Activated naive CD4-positive, alpha-beta T cell treated with anti-CD3 and anti-CD28 coated beads, Interleukin-2, amount 10 ng/mL, durations not matched to agents 7 days and 5 days (primary cell): ENCODE data around the gene BBS9.

Source experiments
- CTCF ChIA-PET: fragments of 350-600 bp; sonication (Branson Sonifier 250); formaldehyde crosslinking; loops from one replicate; lab custom pipeline; 2021; ENCODE audit warnings: antibody characterized with exemption; lab: Charles Lee
- DNase-seq: peaks from one replicate; pipeline ENCODE4 v3.0.0-alpha.2; 2020
- H3K27ac Mint-ChIP-seq: one replicate; pipeline ENCODE4 v1.8.0; 2021; ENCODE audit warnings: mild to moderate bottlenecking, moderate library complexity, mixed read lengths
- H3K27me3 Mint-ChIP-seq: one replicate; pipeline ENCODE4 v1.8.0; 2021; ENCODE audit warnings: mild to moderate bottlenecking, mixed read lengths
- H3K36me3 Mint-ChIP-seq: one replicate; pipeline ENCODE4 v1.8.0; 2021; ENCODE audit warnings: mixed read lengths
- H3K4me1 Mint-ChIP-seq: one replicate; pipeline ENCODE4 v1.8.0; 2021; ENCODE audit warnings: mixed read lengths
- H3K4me3 Mint-ChIP-seq: one replicate; pipeline ENCODE4 v1.8.0; 2021; ENCODE audit warnings: mild to moderate bottlenecking, moderate library complexity, mixed read lengths
- H3K9me3 Mint-ChIP-seq: one replicate; pipeline ENCODE4 v1.8.0; 2021; ENCODE audit warnings: mixed read lengths

BBS9 gene

GRCh38 chr7:33591490-33591889 is 462.1 kb downstream of the BBS9 start:
- Mint-ChIP-seq H3K9me3 (peaks cover 3% of the 10 kb centered on the region), H3K27ac (no peak overlapping the region), H3K4me1 (no peaks in the 10 kb centered on the region), H3K4me3 (no peak overlapping the region), H3K27me3 (no peaks in the 10 kb centered on the region), H3K36me3 (no peaks in the 10 kb centered on the region)
- no peak for DNase-seq
- CTCF ChIA-PET = no interaction called here

GRCh38 chr7:33592718-33593117 is 463.4 kb downstream of the BBS9 start:
- no peak overlapping the region for H3K27ac Mint-ChIP-seq
- no peaks in the 10 kb centered on the region for H3K27me3 Mint-ChIP-seq
- peaks cover 3% of the 10 kb centered on the region for H3K9me3 Mint-ChIP-seq
- CTCF ChIA-PET = no interaction called here
- H3K4me1 Mint-ChIP-seq = no peaks in the 10 kb centered on the region
- no peak overlapping the region for H3K4me3 Mint-ChIP-seq
- no peak for DNase-seq
- H3K36me3 Mint-ChIP-seq = no peaks in the 10 kb centered on the region

GRCh38 chr7:33593611-33594010 is 464.2 kb downstream of the BBS9 start:
- H3K27me3 Mint-ChIP-seq = no peaks in the 10 kb centered on the region
- H3K36me3 Mint-ChIP-seq = no peaks in the 10 kb centered on the region
- DNase-seq = no peak
- CTCF ChIA-PET = no interaction called here
- H3K27ac Mint-ChIP-seq = no peak overlapping the region
- H3K4me3 Mint-ChIP-seq = no peak overlapping the region
- H3K9me3 Mint-ChIP-seq = peaks cover 3% of the 10 kb centered on the region
- no peaks in the 10 kb centered on the region for H3K4me1 Mint-ChIP-seq

- Mint-ChIP-seq H3K27me3 (no peaks in the 10 kb centered on the region), H3K36me3 (no peaks in the 10 kb centered on the region), H3K27ac (no peak overlapping the region), H3K4me1 (no peaks in the 10 kb centered on the region), H3K4me3 (no peak overlapping the region), H3K9me3 (peaks cover 3% of the 10 kb centered on the region)
- no peak for DNase-seq
- CTCF ChIA-PET = no interaction called here
Observed at GRCh38 chr7:33596686-33597085, 467.3 kb downstream of the BBS9 start.

GRCh38 chr7:33597181-33597580 is 467.8 kb downstream of the BBS9 start:
- H3K27me3 Mint-ChIP-seq = no peaks in the 10 kb centered on the region
- peaks cover 3% of the 10 kb centered on the region for H3K9me3 Mint-ChIP-seq
- no peak overlapping the region for H3K4me3 Mint-ChIP-seq
- DNase-seq = no peak
- no peak overlapping the region for H3K27ac Mint-ChIP-seq
- H3K36me3 Mint-ChIP-seq = no peaks in the 10 kb centered on the region
- CTCF ChIA-PET = no interaction called here
- no peaks in the 10 kb centered on the region for H3K4me1 Mint-ChIP-seq

GRCh38 chr7:33601101-33601500 is 471.7 kb downstream of the BBS9 start:
- CTCF ChIA-PET = no interaction called here
- Mint-ChIP-seq H3K27ac (no peak overlapping the region), H3K4me1 (no peaks in the 10 kb centered on the region), H3K27me3 (no peaks in the 10 kb centered on the region), H3K4me3 (no peak overlapping the region), H3K9me3 (no peaks in the 10 kb centered on the region), H3K36me3 (no peaks in the 10 kb centered on the region)
- no peak for DNase-seq

GRCh38 chr7:33601884-33602283 is 472.5 kb downstream of the BBS9 start:
- no peaks in the 10 kb centered on the region for H3K36me3 Mint-ChIP-seq
- H3K9me3 Mint-ChIP-seq = no peaks in the 10 kb centered on the region
- no peaks in the 10 kb centered on the region for H3K27me3 Mint-ChIP-seq
- H3K4me3 Mint-ChIP-seq = no peak overlapping the region
- DNase-seq = no peak
- H3K4me1 Mint-ChIP-seq = no peaks in the 10 kb centered on the region
- no peak overlapping the region for H3K27ac Mint-ChIP-seq
- CTCF ChIA-PET = no interaction called here

GRCh38 chr7:33604056-33604455 is 474.7 kb downstream of the BBS9 start:
- no peak overlapping the region for H3K27ac Mint-ChIP-seq
- H3K4me1 Mint-ChIP-seq = no peaks in the 10 kb centered on the region
- no peak for DNase-seq
- H3K27me3 Mint-ChIP-seq = no peaks in the 10 kb centered on the region
- no peaks in the 10 kb centered on the region for H3K36me3 Mint-ChIP-seq
- CTCF ChIA-PET = no interaction called here
- H3K4me3 Mint-ChIP-seq = no peak overlapping the region
- H3K9me3 Mint-ChIP-seq = no peaks in the 10 kb centered on the region

GRCh38 chr7:33610918-33611317 is 481.6 kb downstream of the BBS9 start:
- no peaks in the 10 kb centered on the region for H3K4me1 Mint-ChIP-seq
- no peak overlapping the region for H3K27ac Mint-ChIP-seq
- H3K36me3 Mint-ChIP-seq = no peaks in the 10 kb centered on the region
- no peak for DNase-seq
- CTCF ChIA-PET = no interaction called here
- H3K27me3 Mint-ChIP-seq = no peaks in the 10 kb centered on the region
- no peak overlapping the region for H3K4me3 Mint-ChIP-seq
- H3K9me3 Mint-ChIP-seq = no peaks in the 10 kb centered on the region

GRCh38 chr7:33612442-33612841 is 483.1 kb downstream of the BBS9 start:
- CTCF ChIA-PET = no interaction called here
- no peak for DNase-seq

GRCh38 chr7:33614357-33615117 is 485.2 kb downstream of the BBS9 start:
- H3K9me3 Mint-ChIP-seq = no peaks in the 10 kb centered on the region
- H3K27me3 Mint-ChIP-seq = no peaks in the 10 kb centered on the region

More at GRCh38 chr7:33612442-33612841, 483.1 kb downstream of the BBS9 start:
- H3K27me3 Mint-ChIP-seq = no peaks in the 10 kb centered on the region
- H3K36me3 Mint-ChIP-seq = no peaks in the 10 kb centered on the region
- no peaks in the 10 kb centered on the region for H3K4me1 Mint-ChIP-seq
- H3K4me3 Mint-ChIP-seq = no peak overlapping the region
- H3K9me3 Mint-ChIP-seq = no peaks in the 10 kb centered on the region
- H3K27ac Mint-ChIP-seq = no peak overlapping the region

GRCh38 chr7:33616752-33617151 is 487.4 kb downstream of the BBS9 start:
- Mint-ChIP-seq H3K4me1 (no peaks in the 10 kb centered on the region), H3K4me3 (no peak overlapping the region), H3K36me3 (no peaks in the 10 kb centered on the region), H3K9me3 (no peaks in the 10 kb centered on the region), H3K27ac (no peak overlapping the region), H3K27me3 (no peaks in the 10 kb centered on the region)
- no peak for DNase-seq
- CTCF ChIA-PET = no interaction called here

More at GRCh38 chr7:33614357-33615117, 485.2 kb downstream of the BBS9 start:
- no peak overlapping the region for H3K4me3 Mint-ChIP-seq
- no peak overlapping the region for H3K27ac Mint-ChIP-seq
- CTCF ChIA-PET = no interaction called here
- DNase-seq = no peak
- no peaks in the 10 kb centered on the region for H3K4me1 Mint-ChIP-seq
- no peaks in the 10 kb centered on the region for H3K36me3 Mint-ChIP-seq

- Mint-ChIP-seq H3K27me3 (no peaks in the 10 kb centered on the region), H3K4me3 (no peak overlapping the region), H3K4me1 (no peaks in the 10 kb centered on the region), H3K27ac (no peak overlapping the region), H3K9me3 (no peaks in the 10 kb centered on the region), H3K36me3 (no peaks in the 10 kb centered on the region)
- CTCF ChIA-PET = no interaction called here
- DNase-seq = no peak
Observed at GRCh38 chr7:33619264-33619663, 489.9 kb downstream of the BBS9 start.

- Mint-ChIP-seq H3K9me3 (no peaks in the 10 kb centered on the region), H3K27ac (no peak overlapping the region), H3K36me3 (no peaks in the 10 kb centered on the region), H3K4me3 (no peak overlapping the region), H3K27me3 (no peaks in the 10 kb centered on the region), H3K4me1 (no peaks in the 10 kb centered on the region)
- no peak for DNase-seq
- CTCF ChIA-PET = no interaction called here
Observed at GRCh38 chr7:33623267-33623666, 493.9 kb downstream of the BBS9 start.

GRCh38 chr7:33624215-33624614 is 494.9 kb downstream of the BBS9 start:
- Mint-ChIP-seq H3K4me3 (no peak overlapping the region), H3K27ac (no peak overlapping the region), H3K9me3 (no peaks in the 10 kb centered on the region), H3K4me1 (no peaks in the 10 kb centered on the region), H3K36me3 (no peaks in the 10 kb centered on the region), H3K27me3 (no peaks in the 10 kb centered on the region)
- no peak for DNase-seq
- CTCF ChIA-PET = no interaction called here
